Skeletal muscle satellite cell (primary cell): ENCODE measurements around the gene RILPL1.
"Not testable (repeated sequence)": the region's sequence is repeated elsewhere in the genome, so short reads cannot be mapped to it uniquely, and the experiment has no call there.

Experiments used
- H3K27me3 ChIP-seq: 2 replicates; pipeline ENCODE4 v1.7.0; 2013; ENCODE audit warnings: low read length; ENCODE audit not compliant: control insufficient read depth, insufficient read depth
- H3K36me3 ChIP-seq: 2 replicates; pipeline ENCODE4 v1.7.0; 2013; ENCODE audit warnings: mild to moderate bottlenecking, control low read depth, low read length; ENCODE audit not compliant: insufficient read depth
- H3K4me1 ChIP-seq: 2 replicates; pipeline ENCODE4 v1.7.0; 2013; ENCODE audit warnings: low read length; ENCODE audit not compliant: control insufficient read depth, insufficient read depth
- H3K4me2 ChIP-seq: 2 replicates; pipeline ENCODE4 v1.7.0; 2013; ENCODE audit warnings: mild to moderate bottlenecking, low read length
- H3K4me3 ChIP-seq: 2 replicates; pipeline ENCODE4 v1.7.0; 2013; ENCODE audit warnings: low read length
- H3K9ac ChIP-seq: 2 replicates; pipeline ENCODE4 v1.7.0; 2013; ENCODE audit warnings: mild to moderate bottlenecking, low read depth, low read length, moderate library complexity
- H3K9me3 ChIP-seq: replicated peaks from 2 replicates; pipeline ENCODE4 v1.7.0; 2013; ENCODE audit warnings: mild to moderate bottlenecking, control low read depth, low read length

The RILPL1 gene

GRCh38 chr12:123491056-123491455 is 42.5 kb downstream of the RILPL1 start:
- H3K4me1 ChIP-seq: peaks cover 3% of the 10 kb centered on the region
- H3K27me3 ChIP-seq: no peaks in the 10 kb centered on the region
- no peak overlapping the region for H3K4me2 ChIP-seq
- no peak overlapping the region for H3K9ac ChIP-seq
- H3K36me3 ChIP-seq: peaks cover 4% of the 10 kb centered on the region
- no peaks in the 10 kb centered on the region for H3K9me3 ChIP-seq
- H3K4me3 ChIP-seq: no peak overlapping the region

- H3K4me1 ChIP-seq: peaks cover 3% of the 10 kb centered on the region
- H3K9ac ChIP-seq: no peak overlapping the region
- H3K27me3 ChIP-seq: no peaks in the 10 kb centered on the region
- peaks cover 4% of the 10 kb centered on the region for H3K36me3 ChIP-seq
- H3K4me3 ChIP-seq: no peak overlapping the region
- no peak overlapping the region for H3K4me2 ChIP-seq
- H3K9me3 ChIP-seq: no peaks in the 10 kb centered on the region
These were observed 43.4 kb downstream of the RILPL1 start for GRCh38 chr12:123490089-123490488.

DNA sequence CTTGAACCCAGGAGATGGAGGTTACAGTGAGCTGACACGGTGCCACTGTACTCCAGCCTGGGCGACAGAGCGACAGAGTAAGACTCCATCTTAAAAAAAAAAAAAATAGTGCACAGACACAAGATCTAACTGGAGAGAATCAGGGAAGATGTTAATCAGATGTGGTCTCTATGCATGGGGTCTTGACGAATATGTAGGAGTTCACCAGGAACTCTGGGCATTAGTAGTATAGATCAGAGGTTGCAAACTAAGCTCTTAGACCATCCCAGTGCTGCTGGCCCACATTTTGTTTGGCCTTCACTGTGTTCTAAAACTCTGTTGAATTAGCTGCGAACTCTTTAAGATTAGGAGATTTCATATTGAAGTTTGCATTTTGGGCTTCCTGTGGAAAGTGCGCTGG is 43.9 kb downstream of the RILPL1 start:
- Histone ChIP-seq H3K4me1 (peaks cover under 1% of the 10 kb centered on the region), H3K9me3 (no peaks in the 10 kb centered on the region), H3K9ac (no peak overlapping the region), H3K27me3 (no peaks in the 10 kb centered on the region), H3K36me3 (peaks cover 4% of the 10 kb centered on the region), H3K4me2 (no peak overlapping the region), H3K4me3 (no peak overlapping the region)

GRCh38 chr12:123488539-123489230 is 44.8 kb downstream of the RILPL1 start:
- no peaks in the 10 kb centered on the region for H3K4me1 ChIP-seq
- H3K4me2 ChIP-seq: no peak overlapping the region
- no peak overlapping the region for H3K4me3 ChIP-seq
- peaks cover 7% of the 10 kb centered on the region for H3K36me3 ChIP-seq
- no peaks in the 10 kb centered on the region for H3K27me3 ChIP-seq
- no peak overlapping the region for H3K9ac ChIP-seq
- no peaks in the 10 kb centered on the region for H3K9me3 ChIP-seq

- Histone ChIP-seq H3K36me3 (peaks cover 16% of the 10 kb centered on the region), H3K4me2 (no peak overlapping the region), H3K27me3 (no peaks in the 10 kb centered on the region), H3K9me3 (no peaks in the 10 kb centered on the region), H3K4me3 (no peak overlapping the region), H3K9ac (no peak overlapping the region), H3K4me1 (no peaks in the 10 kb centered on the region)
These were observed 46.1 kb downstream of the RILPL1 start for GRCh38 chr12:123487428-123487827.

DNA sequence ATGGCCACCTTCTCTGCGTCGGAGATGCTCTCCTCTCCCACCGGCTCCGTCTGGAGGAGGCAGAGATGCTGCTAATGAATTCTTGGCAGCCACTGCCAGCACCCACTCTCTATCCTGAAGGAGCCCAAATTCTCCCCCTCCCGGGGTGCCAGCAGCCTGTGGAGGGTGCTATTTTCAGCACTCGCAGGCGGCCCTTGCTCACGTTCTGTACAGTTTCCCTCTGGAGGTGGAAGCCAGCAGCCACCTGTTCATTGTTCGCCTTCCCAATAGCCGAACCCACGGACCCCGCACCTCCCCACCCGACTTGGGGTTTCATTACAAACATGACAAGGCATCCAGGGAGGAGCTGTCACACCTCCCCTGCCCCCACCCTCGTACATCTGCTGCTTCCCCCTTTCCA is 47.8 kb downstream of the RILPL1 start:
- Histone ChIP-seq H3K4me1 (no peaks in the 10 kb centered on the region), H3K4me3 (no peak overlapping the region), H3K27me3 (no peaks in the 10 kb centered on the region), H3K4me2 (no peak overlapping the region), H3K9me3 (no peaks in the 10 kb centered on the region), H3K36me3 (peaks cover 14% of the 10 kb centered on the region), H3K9ac (no peak overlapping the region)

- H3K4me3 ChIP-seq: no peak overlapping the region
- peaks cover 15% of the 10 kb centered on the region for H3K4me1 ChIP-seq
- H3K9me3 ChIP-seq: no peaks in the 10 kb centered on the region
- peaks cover 13% of the 10 kb centered on the region for H3K36me3 ChIP-seq
- H3K9ac ChIP-seq: no peak overlapping the region
- H3K27me3 ChIP-seq: no peaks in the 10 kb centered on the region
- H3K4me2 ChIP-seq: no peak overlapping the region
These were observed 49.8 kb downstream of the RILPL1 start for GRCh38 chr12:123483602-123484248.

DNA sequence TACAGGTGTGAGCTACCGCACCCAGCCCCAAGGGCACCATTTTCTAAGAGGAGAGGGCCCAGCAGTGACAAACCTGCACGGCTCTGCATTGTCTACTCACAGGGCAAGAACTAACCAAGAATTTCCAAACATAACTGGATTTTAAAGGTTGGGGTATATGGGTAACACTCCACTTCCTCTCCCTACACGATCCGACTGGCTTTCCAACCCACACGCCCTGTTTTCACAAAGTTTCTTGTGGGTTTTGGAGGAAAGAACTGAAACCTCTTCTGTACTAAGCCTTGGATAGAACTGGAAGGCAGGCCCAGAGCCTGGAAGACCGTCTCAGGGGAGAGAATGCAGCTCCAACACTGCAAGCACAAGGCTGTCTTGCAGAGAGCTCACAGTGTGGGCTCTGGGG is 50.6 kb downstream of the RILPL1 start:
- no peaks in the 10 kb centered on the region for H3K9me3 ChIP-seq
- no peak overlapping the region for H3K4me2 ChIP-seq
- H3K4me3 ChIP-seq: no peak overlapping the region
- peaks cover 11% of the 10 kb centered on the region for H3K36me3 ChIP-seq
- no peak overlapping the region for H3K9ac ChIP-seq
- no peaks in the 10 kb centered on the region for H3K27me3 ChIP-seq
- peaks cover 23% of the 10 kb centered on the region for H3K4me1 ChIP-seq

DNA sequence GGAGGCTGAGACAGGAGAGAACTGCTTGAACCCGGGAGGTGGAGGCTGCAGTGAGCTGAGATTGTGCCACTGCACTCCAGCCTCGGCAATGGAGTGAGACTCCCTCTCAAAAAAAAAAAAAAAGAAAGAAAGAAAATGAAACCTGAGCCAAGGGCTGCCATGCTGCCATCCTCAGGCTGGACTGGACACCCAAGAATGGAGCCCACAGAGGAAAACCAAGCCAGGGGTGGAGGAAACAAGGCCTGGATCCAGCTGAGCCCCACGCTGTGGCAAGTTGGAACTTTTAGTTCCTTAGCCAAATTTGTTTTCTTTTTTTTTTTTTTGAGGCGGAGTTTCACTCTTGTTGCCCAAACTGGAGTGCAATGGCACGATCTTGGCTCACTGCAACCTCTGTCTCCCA is 52.3 kb downstream of the RILPL1 start:
- not testable (repeated sequence) for H3K27me3 ChIP-seq, H3K9ac ChIP-seq, H3K4me3 ChIP-seq, H3K9me3 ChIP-seq, H3K4me2 ChIP-seq
- peaks cover 23% of the 10 kb centered on the region for H3K4me1 ChIP-seq
- H3K36me3 ChIP-seq: peaks cover 18% of the 10 kb centered on the region

DNA sequence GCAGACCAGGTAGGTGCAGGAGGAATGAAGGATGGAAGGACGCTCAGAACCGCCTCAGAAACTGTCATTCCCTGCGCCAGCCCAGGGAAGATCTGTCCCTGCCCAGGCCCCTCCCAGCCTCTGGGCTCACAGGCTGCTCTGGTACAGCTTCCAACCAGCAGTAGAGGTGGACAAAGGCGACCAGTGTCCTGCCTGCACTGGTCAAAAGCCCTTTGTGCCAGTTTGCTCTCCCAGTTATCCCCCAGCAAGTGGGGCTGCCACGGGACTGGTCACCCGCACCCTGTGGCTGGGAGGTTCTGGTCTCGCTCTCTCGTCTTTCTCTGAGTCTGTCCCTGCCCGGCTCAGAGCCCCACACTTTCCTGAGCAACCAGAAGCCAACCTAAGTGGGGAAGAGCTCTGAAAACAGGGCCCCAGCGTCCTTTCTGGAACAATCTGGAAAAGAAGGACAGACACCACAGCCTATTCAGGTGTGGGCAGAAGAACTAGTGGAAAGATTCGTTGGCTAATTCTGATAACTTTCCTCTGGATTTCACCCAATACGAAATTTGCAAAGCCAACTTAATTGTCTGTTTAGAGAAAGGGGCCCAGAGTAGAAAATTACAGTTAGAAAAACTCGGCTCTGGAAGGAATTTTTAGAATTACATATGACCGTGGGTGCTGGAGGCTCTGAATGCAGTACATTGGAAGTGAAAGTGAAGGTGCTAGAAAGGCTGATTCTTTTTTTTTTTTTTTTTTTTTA is 53.9 kb downstream of the RILPL1 start:
- Histone ChIP-seq H3K4me1 (peaks cover 23% of the 10 kb centered on the region), H3K36me3 (peaks cover 21% of the 10 kb centered on the region), H3K4me2 (peak overlapping the region; percentile 53), H3K27me3 (no peaks in the 10 kb centered on the region), H3K9ac (peak overlapping the region; percentile 60), H3K4me3 (peak overlapping the region; percentile 35), H3K9me3 (no peaks in the 10 kb centered on the region)

DNA sequence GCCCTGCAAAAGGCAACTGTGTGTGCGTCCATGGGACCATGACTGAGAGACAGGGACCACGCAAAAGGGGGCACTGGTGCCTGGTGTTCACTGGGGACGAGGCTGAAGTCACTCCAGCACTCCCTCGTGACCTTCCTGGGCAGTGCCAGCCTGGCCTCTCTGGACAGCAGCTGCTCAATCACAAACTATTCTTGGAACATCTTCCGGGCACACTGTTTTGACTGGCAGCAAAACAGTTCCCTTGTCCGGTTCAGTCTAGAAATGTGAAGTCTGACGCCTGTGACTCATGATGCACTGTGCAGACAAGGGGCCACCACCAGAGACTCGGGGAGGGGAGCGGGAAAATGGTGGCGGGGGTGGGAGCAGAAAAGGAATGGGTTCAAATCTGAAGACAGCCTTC is 54.8 kb downstream of the RILPL1 start:
- H3K4me3 ChIP-seq: peak overlapping the region; percentile 35
- peaks cover 23% of the 10 kb centered on the region for H3K4me1 ChIP-seq
- no peaks in the 10 kb centered on the region for H3K9me3 ChIP-seq
- peaks cover 21% of the 10 kb centered on the region for H3K36me3 ChIP-seq
- peak overlapping the region; percentile 60 for H3K9ac ChIP-seq
- no peaks in the 10 kb centered on the region for H3K27me3 ChIP-seq
- H3K4me2 ChIP-seq: peak overlapping the region; percentile 53
